Panc1 (cell line): ENCODE results near the gene BCL2. TPM values are rescaled to one million over a fixed set of nuclear protein-coding genes. Genes with fewer than 3 reads are reported as not detected.

Experiments
- ATAC-seq: fragments of 200-7000 bp; cut with Tn5 transposase; 2 replicates; pipeline ENCODE4 v1.9.1; 2020; ENCODE audit warnings: mild to moderate bottlenecking, moderate library complexity
- BruUV-seq: library from RNA; stranded (reverse); fragments of 400-500 nt; replicated peaks from 2 replicates; lab custom pipeline; 2021; lab: Mats Ljungman, UMichigan
- CTCF ChIA-PET: fragments of 300-600 bp; sonication (Branson Sonifier 250); formaldehyde crosslinking; loops from one replicate; lab custom pipeline; 2022; ENCODE audit warnings: antibody characterized with exemption; lab: Charles Lee
- POLR2A ChIA-PET: fragments of 300-600 bp; sonication (Branson Sonifier 250); formaldehyde crosslinking; loops from one replicate; lab custom pipeline; 2022; ENCODE audit warnings: antibody characterized with exemption; lab: Charles Lee
- DNase-seq: peaks from one replicate; pipeline ENCODE4 v3.0.0-alpha.2; 2010; ENCODE audit warnings: low read depth, low spot score
- H3K27ac ChIP-seq: 2 replicates; pipeline ENCODE4 v1.5.1; 2011; ENCODE audit warnings: mild to moderate bottlenecking, low read length, inconsistent platforms
- H3K27me3 ChIP-seq: fragments of 200-500 bp; sonication (Bioruptor generic); 2 replicates; pipeline ENCODE4 v1.6.0; 2014; ENCODE audit warnings: low read length, inconsistent platforms; ENCODE audit not compliant: control insufficient read depth, insufficient read depth
- H3K36me3 ChIP-seq: fragments of 200-500 bp; sonication (Bioruptor generic); 2 replicates; pipeline ENCODE4 v1.5.1; 2014; ENCODE audit warnings: inconsistent platforms, mild to moderate bottlenecking, low read length, moderate library complexity; ENCODE audit not compliant: control insufficient read depth, insufficient read depth
- H3K4me1 ChIP-seq: 2 replicates; pipeline ENCODE4 v1.5.1; 2011; ENCODE audit warnings: inconsistent platforms, mild to moderate bottlenecking, low read length, moderate library complexity; ENCODE audit not compliant: control insufficient read depth, insufficient read depth
- H3K4me3 ChIP-seq, 2 experiments: 2 replicates each; pipeline ENCODE4 v1.5.1; 2011 to 2012; ENCODE audit warnings: low read depth in 2 of 2, low read length in 2 of 2, mild to moderate bottlenecking in 2 of 2, inconsistent platforms in 1 of 2, moderate library complexity in 1 of 2
- H3K9me3 ChIP-seq: fragments of 200-500 bp; sonication (Bioruptor generic); 2 replicates; pipeline ENCODE4 v1.5.1; 2014; ENCODE audit warnings: low read depth, mild to moderate bottlenecking, inconsistent platforms, low read length, moderate library complexity; ENCODE audit not compliant: control insufficient read depth, insufficient read depth
- CTCF ChIP-seq: fragments of 450-650 bp; IDR thresholded peaks from 2 replicates; pipeline ENCODE4 v1.5.1; 2017; ENCODE audit warnings: mild to moderate bottlenecking
- POLR2AphosphoS5 ChIP-seq: IDR thresholded peaks from 2 replicates; pipeline ENCODE4 v1.6.1; 2012; ENCODE audit warnings: mild to moderate bottlenecking, low read depth, low read length, moderate library complexity
- REST ChIP-seq, 2 experiments: IDR thresholded peaks; 2 replicates each; pipeline ENCODE4 v1.6.1; 2011 to 2012; ENCODE audit warnings: low read depth in 2 of 2, control low read depth in 1 of 2, low read length in 1 of 2, mild to moderate bottlenecking in 1 of 2, moderate library complexity in 1 of 2; ENCODE audit not compliant: insufficient read depth in 1 of 2
- SIN3A ChIP-seq: IDR thresholded peaks from 2 replicates; pipeline ENCODE4 v1.6.1; 2012; ENCODE audit warnings: low read depth, mild to moderate bottlenecking, low read length, moderate library complexity, borderline replicate concordance; ENCODE audit not compliant: insufficient read depth
- TCF7L2 ChIP-seq: IDR thresholded peaks from 2 replicates; pipeline ENCODE4 v1.6.1; 2011; ENCODE audit warnings: mild to moderate bottlenecking, low read depth, low read length, inconsistent platforms
- in situ Hi-C: cut with HindIII; loops from 2 replicates; pipeline ENCODE4 v1.10.0; 2016; ENCODE audit warnings: low sequenced_read_pairs, low pct_unique_long_range_greater_than_20kb
- intact Hi-C: fragments of 100-400 bp; cut with micrococcal nuclease; formaldehyde crosslinking; loops from one replicate; pipeline ENCODE4 v1.10.0; 2022; ENCODE audit not compliant: unreplicated experiment
- total RNA-seq: library from RNA; stranded (reverse); gene quantifications from one replicate; pipeline ENCODE4 v1.2.1, GENCODE V29; 2021; ENCODE audit not compliant: unreplicated experiment

BCL2 gene
- total RNA-seq, 1 experiment from 2014 or later, result 0.72 TPM

- no TSS peak for BruUV-seq
- intact Hi-C loops, result no loop called here
- in situ Hi-C loops, result no loop called here
- Histone ChIP-seq H3K9me3 (no peaks in the 10 kb centered on the region), H3K27ac (no peak overlapping the region), H3K4me1 (no peaks in the 10 kb centered on the region), H3K4me3 (no peak overlapping the region), H3K36me3 (no peaks in the 10 kb centered on the region), H3K27me3 (no peaks in the 10 kb centered on the region; the same call in 1 of the 2 replicates)
- ATAC-seq (no peak), DNase-seq (no peak)
- ChIA-PET POLR2A (no interaction called here), CTCF (no interaction called here)
- TF ChIP-seq POLR2AphosphoS5 (no peak), TCF7L2 (no peak), CTCF (no peak), REST (IDR thresholded peaks at IDR 0.05; ENCODE audit: insufficient read depth in 1 of 2, low read depth in 2 of 2, low read length in 1 of 2) (no peak), SIN3A (no peak)
Observed at GRCh38 chr18:63182310-63182772, 137.2 kb downstream of the BCL2 start.

GRCh38 chr18:63181706-63182309 is 137.8 kb downstream of the BCL2 start:
- BruUV-seq, result no TSS peak
- in situ Hi-C loops, result no loop called here
- TF ChIP-seq REST (IDR thresholded peaks at IDR 0.05; ENCODE audit: insufficient read depth in 1 of 2, low read depth in 2 of 2, low read length in 1 of 2) (no peak), TCF7L2 (no peak)
- no peaks in the 10 kb centered on the region for H3K9me3 ChIP-seq
- no peak overlapping the region for H3K27ac ChIP-seq
- no peaks in the 10 kb centered on the region for H3K4me1 ChIP-seq
- no peak for ATAC-seq
- CTCF ChIA-PET, result no interaction called here
- intact Hi-C loops, result no loop called here
- POLR2A ChIA-PET, result no interaction called here
- no peaks in the 10 kb centered on the region; the same call in 1 of the 2 replicates for H3K27me3 ChIP-seq
- DNase-seq, result no peak
- H3K36me3 ChIP-seq, result no peaks in the 10 kb centered on the region
- H3K4me3 ChIP-seq, result no peak overlapping the region
